GM18867 (cell line): ENCODE results near the gene ERMAP.
"Not testable (repeated sequence)": the region's sequence is repeated elsewhere in the genome, so short reads cannot be mapped to it uniquely, and the experiment has no call there.

Source experiments
- ATAC-seq: cut with Tn5 transposase; IDR thresholded peaks from one replicate; pipeline ENCODE4 v1.9.1; 2021; ENCODE audit warnings: mild to moderate bottlenecking, moderate library complexity; ENCODE audit not compliant: unreplicated experiment

ERMAP gene

DNA sequence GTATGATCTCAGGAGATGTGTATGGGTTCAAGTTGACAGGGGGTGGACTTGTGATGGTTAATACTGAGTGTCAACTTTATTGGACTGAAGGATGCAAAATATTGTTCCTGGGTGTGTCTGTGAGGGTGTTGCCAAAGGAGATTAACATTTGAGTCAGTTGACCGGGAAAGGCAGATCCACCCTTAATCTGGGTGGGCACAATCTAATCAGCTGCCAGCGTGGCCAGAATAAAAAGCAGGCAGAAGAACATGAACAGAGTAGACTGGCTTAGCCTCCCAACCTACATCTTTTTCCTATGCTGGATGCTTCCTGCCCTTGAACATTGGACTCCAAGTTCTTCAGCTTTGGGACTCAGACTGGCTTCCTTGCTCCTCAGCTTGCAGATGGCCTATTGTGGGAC is 52.8 kb downstream of the ERMAP start:
- ATAC-seq = not testable (repeated sequence)

DNA sequence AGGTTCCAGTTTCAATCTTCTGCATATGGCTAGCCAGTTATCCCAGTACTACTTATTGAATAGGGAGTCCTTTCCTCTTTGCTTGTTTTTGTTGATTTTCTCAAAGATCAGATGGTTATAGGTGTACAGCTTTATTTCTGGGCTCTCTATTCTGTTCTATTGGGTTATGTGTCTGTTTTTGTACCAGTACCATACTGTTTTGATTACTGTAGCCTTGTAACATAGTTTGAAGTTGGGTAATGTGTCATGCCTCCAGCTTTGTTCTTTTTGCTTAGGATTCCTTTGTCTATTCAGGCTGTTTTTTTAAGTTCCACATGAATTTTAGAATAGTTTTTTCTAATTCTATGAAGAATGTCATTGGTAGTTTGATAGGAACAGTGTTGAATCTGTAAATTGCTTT is 56.2 kb downstream of the ERMAP start:
- not testable (repeated sequence) for ATAC-seq

DNA sequence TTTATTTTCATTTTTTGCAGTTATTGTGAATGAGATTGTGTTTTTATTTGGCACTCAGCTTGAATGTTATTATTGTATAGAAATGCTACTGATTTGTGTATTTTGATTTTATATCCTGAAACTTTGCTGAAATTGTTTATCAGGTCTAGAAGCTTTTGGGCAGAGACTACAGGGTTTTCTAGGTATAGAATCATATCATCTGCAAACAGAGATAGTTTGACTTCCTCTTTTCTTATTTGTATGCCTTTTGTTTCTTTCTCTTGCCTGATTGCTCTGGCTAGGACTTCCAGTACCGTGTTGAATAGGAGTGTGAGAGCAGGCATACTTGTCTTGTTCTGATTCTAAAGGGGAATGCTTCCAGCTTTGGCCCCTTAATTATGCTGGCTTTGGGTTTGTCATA is 56.7 kb downstream of the ERMAP start:
- no peak for ATAC-seq

DNA sequence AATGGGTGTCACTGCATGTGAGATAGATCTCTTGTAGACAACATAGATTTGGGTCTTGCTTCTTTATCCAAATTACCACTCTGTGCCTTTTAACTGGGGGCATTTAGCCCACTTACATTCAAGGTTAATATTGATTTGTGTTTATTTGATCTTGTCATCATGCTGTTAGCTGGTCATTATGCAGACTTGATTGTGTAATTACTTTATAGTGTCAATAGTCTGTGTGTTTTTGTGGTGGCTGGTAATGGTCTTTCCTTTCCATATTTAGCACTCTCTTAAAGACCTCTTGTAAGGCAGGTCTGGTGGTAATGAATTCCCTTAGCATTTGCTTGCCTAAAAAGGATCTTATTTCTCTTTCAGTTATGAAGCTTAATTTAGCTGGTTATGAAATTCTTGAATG is 59.1 kb downstream of the ERMAP start:
- ATAC-seq = no peak

DNA sequence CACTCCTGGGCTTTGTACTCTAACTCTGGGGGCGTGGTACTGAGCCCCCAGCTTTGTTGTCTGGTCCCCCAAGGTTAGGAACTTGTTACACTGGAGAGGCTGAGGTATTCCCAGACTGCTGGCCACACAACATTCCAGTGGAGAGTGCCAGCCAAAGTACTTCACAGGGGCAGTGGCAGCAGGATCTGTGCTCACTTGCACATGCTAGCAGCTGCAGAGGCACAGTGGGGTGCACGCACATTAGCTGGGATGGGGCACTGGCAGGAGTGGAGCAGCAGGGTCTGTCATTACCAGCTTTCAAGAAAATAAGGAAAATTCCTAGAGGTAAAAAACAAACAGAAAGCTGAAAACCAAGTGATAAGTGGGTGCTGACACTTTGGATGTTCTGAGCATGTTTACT is 60.5 kb downstream of the ERMAP start:
- no peak for ATAC-seq

DNA sequence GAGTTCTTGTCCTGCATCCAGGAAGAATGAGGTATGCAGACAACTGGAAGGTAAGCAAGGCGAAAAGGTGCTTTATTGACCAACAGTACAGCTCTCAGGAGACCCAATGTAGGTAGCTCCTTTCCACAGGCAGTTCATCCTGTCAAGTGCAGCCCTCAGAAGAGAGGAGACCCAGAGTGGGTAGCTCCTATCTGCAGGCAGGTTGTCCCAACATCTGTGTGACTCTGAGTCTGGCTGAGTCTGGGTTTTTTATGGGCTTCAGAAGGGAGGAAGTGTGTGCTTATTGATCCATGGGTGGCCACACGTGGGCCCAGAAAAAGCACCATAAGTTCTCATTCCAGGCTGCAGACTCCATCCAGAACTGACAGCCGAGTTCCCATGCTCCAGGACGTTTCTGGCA is 63.5 kb downstream of the ERMAP start:
- ATAC-seq = no peak

DNA sequence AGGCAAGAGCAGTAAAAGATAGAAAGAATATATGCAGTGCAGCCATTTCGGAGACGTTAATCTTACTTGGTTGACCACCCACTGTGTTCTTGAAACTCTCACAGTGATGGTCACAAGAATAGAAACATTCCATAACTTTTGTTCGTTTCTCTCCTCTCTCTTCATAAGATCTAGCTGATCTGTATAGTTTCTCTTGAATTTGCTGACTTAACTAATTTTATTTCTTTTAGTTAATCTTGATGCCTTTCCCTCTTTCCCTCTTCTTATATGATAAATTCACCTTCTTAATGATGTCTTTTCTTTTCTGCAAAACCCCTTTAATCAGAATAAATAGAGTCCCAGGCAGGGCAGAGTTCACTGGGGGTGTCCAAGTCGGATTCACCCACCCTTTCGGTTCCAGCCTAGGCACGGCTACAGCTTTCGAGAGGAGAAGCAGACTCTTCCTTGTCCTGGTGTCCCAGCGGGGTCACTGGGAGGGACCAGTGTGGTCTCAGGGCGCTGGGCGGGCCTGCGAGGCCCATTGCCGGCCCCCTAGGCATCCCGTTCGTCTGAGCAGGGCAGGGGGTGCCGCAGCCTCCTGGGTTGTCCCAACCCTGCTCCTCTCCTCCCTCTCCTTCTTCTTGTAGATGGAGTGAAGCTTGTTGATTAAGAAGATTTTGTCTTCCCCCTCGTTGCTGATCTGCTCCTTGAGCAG is 69.3 kb downstream of the ERMAP start:
- no peak for ATAC-seq

DNA sequence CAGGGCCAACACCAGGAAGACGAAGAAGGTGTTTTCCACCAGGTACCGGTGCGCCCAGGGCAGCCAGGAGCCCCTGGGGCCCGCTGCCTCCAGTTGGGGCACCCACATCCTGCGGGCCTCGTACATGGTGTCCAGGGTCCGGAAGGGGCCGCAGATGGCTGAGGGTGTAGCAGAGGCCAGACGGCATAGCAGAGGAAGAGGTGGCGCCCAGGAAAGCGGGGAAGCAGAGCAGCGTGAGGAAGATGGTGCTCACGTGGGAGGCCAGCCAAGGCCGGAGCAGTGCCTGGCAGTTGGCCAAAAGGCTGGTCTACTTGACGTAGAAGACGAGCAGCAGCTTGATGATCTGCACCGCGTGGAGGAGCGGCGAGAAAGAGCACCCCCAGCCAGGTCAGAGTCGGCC is 69.9 kb downstream of the ERMAP start:
- ATAC-seq = no peak

DNA sequence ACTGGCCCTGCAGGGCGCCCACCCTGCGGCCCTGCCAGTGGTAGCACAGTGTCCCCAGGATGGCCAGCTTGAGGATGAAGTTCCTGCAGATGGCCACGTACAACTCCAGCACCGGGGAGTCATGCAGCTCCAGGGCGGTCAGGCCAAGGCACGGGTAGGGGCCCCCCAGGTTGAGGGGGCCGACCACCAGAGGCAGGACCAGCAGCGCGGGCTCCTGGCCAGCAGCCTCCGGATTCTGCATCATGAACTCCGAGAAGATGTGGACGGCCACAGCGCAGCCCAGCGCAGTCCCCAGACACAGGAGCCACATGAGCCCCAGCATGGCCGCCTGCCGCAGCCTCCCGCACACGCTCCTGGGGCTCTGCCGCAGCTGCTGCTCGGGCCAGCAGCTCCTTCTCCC is 70.4 kb downstream of the ERMAP start:
- ATAC-seq = no peak

DNA sequence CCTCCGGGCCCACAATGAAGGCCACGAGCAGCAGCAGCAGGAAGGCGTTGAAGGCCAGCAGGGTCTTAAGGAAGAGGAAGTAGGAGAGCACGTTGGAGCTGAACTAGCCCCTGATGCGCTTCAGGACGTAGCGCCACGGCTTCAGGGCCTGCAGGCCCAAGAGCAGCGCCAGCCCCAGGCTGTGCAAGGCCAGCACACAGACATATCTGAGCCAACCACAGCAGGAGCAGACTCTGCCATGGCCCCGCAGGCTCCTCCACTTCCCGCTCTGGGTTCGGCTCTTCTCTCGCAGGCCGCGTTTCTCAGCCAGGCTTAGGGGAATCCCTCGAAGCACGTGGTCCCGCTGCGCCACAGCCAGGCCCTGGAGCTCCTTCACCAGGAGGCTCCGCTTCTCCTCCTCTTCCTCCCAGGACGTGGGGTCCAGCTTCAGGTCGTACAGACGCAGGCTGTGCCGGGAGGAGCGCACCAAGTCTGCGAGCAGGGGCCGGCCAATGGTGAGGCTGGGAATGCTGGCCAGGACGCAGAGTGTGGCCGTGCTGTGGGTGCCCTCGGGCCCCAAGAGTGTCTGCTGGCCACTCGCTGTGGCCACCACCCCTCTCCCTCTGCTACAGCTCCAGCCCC is 71.2 kb downstream of the ERMAP start:
- ATAC-seq = no peak

DNA sequence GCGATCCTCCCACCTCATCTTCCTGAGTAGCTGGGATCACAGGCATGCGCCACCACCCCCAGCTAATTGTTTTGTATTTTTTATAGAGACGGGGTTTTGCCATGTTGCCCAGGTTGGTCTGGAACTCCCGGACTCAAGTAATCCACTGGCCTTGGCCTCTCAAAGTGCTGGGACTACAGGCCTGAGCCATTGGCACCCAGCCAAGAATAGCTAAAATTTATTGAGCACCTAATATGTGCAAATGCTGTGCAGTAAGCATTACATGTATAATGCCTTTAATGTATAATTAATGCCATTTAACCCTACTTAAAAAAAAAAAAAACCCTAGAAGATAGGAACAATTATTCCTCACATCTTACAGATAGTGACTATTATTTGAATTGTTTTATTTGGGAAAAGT is 72.3 kb downstream of the ERMAP start:
- ATAC-seq = no peak

DNA sequence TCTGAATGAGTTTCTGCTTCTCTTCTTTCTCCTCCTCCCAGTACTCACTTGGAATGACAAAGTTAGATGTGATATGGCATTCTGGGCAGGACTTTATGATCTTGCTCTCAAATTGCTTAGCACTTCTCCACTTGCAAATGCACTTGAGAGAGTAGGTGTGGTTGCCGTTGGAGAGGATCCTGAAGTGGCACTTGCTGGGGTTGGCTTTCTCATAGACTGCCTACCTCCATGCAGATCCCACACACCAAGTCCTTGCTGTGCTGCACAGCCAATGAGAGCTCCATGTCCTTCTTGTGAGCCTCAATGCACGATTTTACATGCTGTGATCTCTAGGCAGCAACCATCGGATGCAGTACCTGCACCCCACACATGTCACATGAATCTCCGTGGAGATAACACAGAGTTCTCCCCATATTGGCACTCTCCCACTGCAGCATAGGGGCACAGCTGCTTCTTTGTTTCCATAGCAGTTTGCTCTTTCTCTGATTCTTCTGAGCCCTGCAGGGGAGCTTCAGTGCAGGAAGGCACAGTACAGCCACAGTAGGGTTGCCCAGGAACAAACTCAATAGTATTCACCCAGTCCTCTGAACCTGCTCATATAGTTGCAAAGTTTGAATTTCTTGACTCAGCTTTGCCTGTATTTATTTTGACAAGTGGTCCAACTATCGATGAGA is 74.7 kb downstream of the ERMAP start:
- no peak for ATAC-seq
